GM19035 (cell line): ENCODE results near the gene OXNAD1.
A peak's percentile ranks its signal among the peaks of the same experiment; 100 is the strongest.

ENCODE experiments used
- ATAC-seq: cut with Tn5 transposase; IDR thresholded peaks from one replicate; pipeline ENCODE4 v1.9.1; 2021; ENCODE audit not compliant: unreplicated experiment

OXNAD1 gene

GRCh38 chr3:16245609-16246008 is 19.4 kb upstream of the OXNAD1 start:
- ATAC-seq, result no peak

DNA sequence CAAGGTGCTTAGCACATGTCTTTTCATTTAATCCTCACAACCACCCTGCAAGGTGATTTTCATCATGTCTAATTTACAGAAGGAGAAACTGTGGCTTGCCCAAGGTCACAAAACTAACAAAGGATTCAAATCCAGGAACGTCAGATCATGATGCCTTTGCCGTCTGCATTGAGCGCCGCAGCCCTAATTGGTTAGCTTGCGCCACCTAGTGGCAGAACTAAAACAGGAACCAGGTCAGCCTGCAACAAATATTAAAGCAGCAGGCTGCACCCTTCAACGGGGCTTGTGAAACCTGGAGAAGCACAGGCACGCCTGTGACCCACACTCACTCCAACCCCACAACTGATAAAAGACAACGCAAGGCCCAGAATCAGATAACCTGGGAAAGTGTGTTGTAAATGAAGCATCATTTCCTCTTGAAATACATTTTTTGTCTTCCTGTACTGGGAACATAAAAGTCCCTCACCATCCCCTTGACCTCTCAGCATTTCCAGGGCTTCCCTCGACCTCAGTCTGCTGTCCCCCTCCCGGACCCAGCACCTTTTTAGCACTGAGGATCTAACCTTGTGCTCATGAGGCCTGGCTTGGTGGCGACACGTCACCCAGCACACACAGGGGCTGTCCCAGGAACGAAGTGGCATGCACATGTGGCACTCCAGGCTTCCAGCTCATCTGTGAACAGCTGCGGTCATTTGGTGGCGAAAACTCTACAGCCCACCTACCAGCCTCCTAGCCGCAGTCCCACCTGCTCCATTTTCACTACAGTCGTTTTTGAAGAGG is 17.5 kb upstream of the OXNAD1 start:
- ATAC-seq, result peak; percentile 93

GRCh38 chr3:16248556-16248955 is 16.5 kb upstream of the OXNAD1 start:
- no peak for ATAC-seq

GRCh38 chr3:16249336-16249735 is 15.7 kb upstream of the OXNAD1 start:
- ATAC-seq, result no peak

DNA sequence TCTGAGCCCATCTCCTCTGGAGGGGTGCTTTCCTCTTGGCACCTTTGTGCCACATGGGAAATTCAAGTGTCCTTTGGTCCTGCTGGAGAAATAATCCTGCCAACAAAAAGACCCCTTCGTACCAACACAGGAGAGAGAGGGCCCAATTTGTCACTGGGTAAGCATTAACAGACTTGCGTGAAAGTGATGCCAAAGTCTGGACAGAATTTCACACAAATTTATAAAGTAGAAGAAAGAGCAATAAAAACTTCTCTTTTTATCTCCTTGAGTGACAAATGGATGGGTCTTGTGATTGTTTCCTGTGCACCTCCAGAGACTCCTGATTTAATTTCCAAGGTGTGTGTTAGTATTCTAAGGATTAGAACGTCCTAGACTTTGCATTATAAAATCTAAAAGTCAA is 15.1 kb upstream of the OXNAD1 start:
- no peak for ATAC-seq

GRCh38 chr3:16251316-16252085 is 13.5 kb upstream of the OXNAD1 start:
- no peak for ATAC-seq

- no peak for ATAC-seq
Observed at GRCh38 chr3:16252243-16252978, 12.6 kb upstream of the OXNAD1 start.

DNA sequence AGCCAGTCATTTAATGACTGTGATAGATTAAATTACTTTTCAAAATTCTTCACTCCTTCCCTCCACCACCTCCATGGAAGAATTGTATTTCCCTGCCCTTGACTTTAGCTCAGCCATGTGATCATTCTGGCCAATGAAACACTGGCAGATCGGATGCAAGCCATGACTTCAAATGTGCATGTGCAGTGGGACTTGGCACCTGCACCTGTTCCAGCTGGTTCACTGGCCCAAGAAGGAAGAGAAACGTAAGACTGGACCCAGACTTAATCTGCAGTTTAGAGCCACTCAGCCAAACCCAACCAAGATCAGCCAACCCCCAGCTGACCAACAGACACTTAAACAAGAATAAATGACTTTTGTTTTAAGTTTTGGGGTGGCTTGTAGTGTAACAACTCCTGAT is 12.0 kb upstream of the OXNAD1 start:
- ATAC-seq, result no peak

- no peak for ATAC-seq
Observed at GRCh38 chr3:16253601-16254000, 11.4 kb upstream of the OXNAD1 start.

DNA sequence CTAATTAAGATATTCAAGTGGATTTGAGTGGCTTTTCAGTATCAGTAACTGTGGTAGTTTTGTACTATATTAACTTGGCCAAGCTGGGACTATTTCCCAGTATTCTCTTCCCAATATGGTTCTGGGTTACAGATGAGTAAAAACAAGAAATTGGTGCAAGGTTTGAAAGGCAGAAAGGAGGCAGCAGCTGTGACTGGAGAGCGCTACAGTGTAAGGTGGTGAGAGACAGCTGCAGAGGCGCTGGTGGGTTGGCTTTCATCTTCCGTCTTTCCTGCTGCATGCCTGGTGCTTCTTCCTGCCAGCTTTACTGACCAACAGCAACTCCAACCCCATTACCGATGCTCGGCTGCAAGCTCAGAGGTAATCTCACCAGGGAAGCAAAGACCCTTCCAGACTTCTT is 10.1 kb upstream of the OXNAD1 start:
- no peak for ATAC-seq

GRCh38 chr3:16255326-16255725 is 9.7 kb upstream of the OXNAD1 start:
- ATAC-seq, result no peak

GRCh38 chr3:16255726-16256125 is 9.3 kb upstream of the OXNAD1 start:
- ATAC-seq, result no peak

DNA sequence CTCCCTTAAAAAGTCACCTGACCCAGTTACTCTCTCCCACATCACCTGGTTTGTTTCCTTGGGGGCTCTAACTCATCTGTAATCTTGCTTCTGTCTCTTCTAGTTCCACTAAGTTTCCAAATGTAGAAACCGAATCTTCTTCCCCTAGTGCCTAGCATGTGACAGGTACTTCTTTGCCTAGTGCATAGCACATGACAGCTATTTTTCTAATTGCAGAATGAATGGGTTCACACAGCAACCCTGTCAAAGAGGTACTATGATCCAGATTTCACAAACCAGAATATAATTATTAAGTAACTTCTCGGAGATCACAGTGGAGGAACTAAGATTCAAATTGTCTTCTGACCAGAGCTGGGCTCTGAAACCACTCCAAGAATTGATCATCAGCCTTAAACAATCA is 7.7 kb upstream of the OXNAD1 start:
- ATAC-seq, result no peak

GRCh38 chr3:16258177-16258576 is 6.8 kb upstream of the OXNAD1 start:
- no peak for ATAC-seq

- ATAC-seq, result no peak
Observed at GRCh38 chr3:16258866-16259265, 6.1 kb upstream of the OXNAD1 start.

DNA sequence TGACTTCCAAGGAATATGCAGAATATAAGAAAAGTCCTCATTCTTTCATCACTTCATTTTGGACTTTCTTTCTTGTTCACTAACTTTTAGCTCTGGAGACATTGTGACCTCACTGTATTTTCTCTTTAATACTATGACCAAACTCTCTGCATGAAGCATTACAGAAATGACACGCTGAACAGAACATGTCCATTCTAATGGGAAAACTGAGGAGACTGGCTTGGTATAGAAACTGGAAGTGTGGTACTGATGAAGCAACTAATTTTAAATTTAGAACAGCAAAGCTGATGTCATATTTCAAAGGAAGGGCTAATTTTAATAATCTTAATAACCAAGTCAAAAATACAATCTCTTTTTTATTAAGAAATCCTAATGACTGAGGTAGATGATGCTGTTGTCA is 5.0 kb upstream of the OXNAD1 start:
- no peak for ATAC-seq

DNA sequence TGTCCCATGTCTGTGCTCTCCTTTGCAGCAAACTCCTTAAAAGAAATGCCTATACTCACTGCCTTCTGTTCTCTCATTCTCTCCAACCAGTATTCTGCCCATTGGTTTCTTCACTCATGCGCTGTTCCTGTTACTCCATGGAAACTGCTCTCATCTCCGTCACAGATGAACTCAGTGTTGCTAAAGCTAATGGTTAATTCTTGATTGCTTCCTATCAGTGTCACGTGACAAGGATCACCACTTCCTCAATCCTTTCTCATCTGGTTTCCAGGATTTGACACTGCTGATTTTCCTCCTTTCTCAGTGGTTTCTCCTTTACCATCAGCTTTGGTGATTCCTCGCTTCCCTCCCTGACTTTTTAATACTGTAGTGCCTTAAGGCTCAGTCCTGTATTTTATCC is 2.8 kb upstream of the OXNAD1 start:
- no peak for ATAC-seq

GRCh38 chr3:16264174-16264707 is 771 bp upstream of the OXNAD1 start:
- ATAC-seq, result no peak

DNA sequence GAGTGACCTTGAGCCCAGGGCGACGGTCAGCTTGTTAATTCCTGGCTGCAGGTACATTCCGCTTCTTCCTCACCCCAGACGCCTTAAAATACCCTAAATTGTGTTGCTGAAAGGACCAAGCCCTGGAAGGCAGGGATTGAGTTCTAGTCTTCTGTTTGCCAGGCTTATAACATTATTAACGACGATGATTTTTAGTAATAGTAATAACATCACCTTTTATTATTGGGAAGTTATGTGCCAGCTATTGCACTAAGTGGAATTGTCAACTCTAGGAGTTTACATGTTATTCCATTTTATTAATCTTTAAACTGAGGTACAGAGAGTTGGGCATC is 409 bp downstream of the OXNAD1 start:
- ATAC-seq, result no peak

DNA sequence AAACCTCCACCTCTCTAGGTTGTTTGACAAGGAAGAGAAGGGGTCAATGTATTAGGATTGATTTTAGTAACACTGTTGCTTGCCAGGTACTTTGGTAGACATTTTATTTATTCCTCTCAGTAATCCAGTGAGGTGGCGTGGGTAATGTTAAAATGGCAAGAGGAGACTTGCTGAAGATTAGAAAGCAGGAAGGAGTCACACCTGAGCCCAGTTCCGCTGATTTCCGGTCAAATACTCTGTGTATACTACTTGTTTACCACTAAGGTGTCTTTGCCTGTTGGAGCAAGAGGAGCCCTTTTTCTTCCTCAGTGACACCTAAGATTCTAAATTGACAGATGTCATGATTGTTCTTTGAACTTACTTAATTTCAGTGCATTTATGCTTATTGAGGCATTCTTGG is 1.7 kb downstream of the OXNAD1 start:
- no peak for ATAC-seq

DNA sequence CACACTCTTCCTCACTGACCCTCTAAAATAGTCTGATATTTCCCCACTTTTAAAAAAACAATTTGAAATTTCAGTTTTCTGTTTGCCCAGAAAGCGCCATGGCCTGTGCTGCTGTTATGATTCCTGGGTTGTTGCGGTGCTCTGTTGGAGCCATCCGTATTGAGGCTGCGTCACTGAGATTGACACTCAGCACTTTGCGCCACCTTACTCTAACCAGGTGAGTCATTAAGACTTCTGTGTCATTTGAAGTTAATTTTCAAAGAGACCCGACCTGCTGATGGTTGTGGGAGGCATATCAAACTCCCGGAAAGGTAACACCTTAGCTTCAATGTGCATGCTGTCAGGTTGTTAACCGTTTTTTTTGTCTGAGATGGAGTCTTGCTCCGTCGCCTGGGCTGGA is 5.8 kb downstream of the OXNAD1 start:
- ATAC-seq, result no peak

DNA sequence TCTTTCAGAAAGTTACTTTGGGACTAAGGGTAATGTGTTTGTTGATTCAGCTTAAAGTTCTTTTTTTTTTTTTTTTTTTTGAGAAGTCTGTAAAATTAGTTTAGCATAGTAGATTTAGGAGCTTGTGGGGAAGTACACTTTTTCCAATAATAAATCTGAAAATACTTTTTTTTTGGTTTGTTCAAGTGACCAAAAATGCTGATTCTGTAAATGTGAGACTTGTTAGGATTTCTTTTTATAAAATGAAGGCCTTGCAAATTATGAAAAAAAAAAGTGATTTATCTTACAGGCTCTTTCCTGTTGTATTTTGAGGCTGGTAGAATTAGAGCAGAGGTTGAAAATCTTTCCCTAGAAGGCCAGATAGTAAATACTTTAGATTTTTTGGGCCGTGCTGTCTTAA is 7.6 kb downstream of the OXNAD1 start:
- no peak for ATAC-seq
